HG03196 (cell line): ENCODE measurements around the gene PSRC1.
"Not testable (repeated sequence)": the region's sequence is repeated elsewhere in the genome, so short reads cannot be mapped to it uniquely, and the experiment has no call there.

Experiments
- ATAC-seq: cut with Tn5 transposase; IDR thresholded peaks from one replicate; pipeline ENCODE4 v1.9.1; 2021; ENCODE audit not compliant: unreplicated experiment

PSRC1 gene

GRCh38 chr1:109296782-109297181 lies 13.8 kb upstream of the PSRC1 start:
- ATAC-seq = no peak

DNA sequence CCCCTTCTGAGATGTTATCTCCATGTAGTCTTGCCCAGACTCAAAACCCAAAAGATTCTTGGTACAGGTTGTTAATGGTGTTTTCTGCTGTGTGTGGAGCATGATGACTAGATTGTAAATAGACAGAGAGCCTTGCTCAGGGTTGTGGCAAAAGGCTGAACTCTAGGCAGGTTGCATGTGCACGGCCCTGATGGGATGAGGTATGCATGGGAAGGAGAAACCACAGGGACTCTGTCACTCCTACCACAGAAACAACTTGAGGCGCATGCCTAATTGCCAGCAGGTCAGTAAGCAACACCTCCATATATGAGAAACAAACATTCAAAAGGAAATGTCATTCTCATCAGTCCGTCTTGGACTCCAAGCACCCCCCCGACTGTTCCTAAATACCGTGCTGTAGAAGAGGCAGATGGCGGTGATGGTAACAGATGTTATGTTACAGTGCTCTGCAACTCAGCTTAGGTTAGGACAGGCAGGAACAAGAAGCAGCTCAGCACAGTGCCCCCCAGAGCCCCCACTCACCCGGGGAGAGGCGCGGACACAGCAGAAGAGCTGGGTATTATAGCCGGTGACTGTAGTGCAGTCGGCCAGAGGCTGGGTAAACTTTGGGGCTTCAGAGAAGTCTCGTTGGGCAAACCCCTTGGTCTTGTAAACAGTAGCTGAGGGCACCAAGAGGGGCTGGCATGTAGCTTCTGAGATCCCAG lies 12.9 kb upstream of the PSRC1 start:
- ATAC-seq = no peak

DNA sequence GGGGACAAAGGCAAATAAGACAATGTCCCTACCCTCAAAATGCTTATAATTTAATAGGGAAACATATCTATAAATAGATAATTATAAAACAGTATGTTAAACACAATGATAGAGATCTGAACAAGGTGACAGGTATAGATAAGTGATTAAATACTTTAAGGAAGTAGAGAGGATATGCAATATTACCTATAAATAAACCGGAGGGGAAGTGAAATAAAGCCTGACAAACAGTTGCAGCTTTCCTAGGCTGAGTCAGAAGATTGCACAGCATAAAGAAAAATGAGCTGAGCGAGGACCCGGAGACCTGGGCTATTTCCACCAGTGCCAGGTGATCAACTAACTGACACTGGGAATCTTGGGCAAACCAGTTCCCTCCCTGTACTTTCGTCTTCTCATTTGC lies 11.5 kb upstream of the PSRC1 start:
- no peak for ATAC-seq

- ATAC-seq = no peak
These were observed 10.1 kb upstream of the PSRC1 start for GRCh38 chr1:109293026-109293425.

- no peak for ATAC-seq
These were observed 9.4 kb upstream of the PSRC1 start for GRCh38 chr1:109292364-109292763.

GRCh38 chr1:109290998-109291397 lies 8.1 kb upstream of the PSRC1 start:
- ATAC-seq = no peak

GRCh38 chr1:109290137-109290536 lies 7.2 kb upstream of the PSRC1 start:
- ATAC-seq = no peak

DNA sequence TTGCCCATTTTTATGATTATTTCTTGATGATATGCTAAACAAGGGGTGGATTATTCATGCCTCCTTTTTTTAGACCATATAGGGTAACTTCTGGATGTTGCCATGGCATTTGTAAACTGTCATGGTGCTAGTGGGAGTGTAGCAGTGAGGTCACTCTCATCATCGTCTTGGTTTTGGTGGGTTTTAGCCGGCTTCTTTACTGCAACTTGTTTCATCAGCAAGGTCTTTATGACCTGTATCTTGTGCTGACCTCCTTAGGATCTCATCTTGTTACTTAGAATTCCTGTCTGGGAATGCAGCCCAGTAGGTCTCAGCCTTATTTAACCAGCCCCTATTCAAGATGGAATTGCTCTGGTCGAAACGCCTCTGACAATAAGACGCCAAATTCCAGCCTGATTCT lies 3.8 kb upstream of the PSRC1 start:
- not testable (repeated sequence) for ATAC-seq

GRCh38 chr1:109283748-109284600 lies 1.0 kb upstream of the PSRC1 start:
- no peak for ATAC-seq

GRCh38 chr1:109282497-109282951 lies 421 bp downstream of the PSRC1 start:
- ATAC-seq = peak; percentile 7

- no peak for ATAC-seq
These were observed 1.1 kb downstream of the PSRC1 start for GRCh38 chr1:109281680-109282496.

GRCh38 chr1:109280862-109281261 lies 2.1 kb downstream of the PSRC1 start:
- ATAC-seq = no peak

GRCh38 chr1:109279615-109280278 lies 3.2 kb downstream of the PSRC1 start:
- ATAC-seq = no peak

DNA sequence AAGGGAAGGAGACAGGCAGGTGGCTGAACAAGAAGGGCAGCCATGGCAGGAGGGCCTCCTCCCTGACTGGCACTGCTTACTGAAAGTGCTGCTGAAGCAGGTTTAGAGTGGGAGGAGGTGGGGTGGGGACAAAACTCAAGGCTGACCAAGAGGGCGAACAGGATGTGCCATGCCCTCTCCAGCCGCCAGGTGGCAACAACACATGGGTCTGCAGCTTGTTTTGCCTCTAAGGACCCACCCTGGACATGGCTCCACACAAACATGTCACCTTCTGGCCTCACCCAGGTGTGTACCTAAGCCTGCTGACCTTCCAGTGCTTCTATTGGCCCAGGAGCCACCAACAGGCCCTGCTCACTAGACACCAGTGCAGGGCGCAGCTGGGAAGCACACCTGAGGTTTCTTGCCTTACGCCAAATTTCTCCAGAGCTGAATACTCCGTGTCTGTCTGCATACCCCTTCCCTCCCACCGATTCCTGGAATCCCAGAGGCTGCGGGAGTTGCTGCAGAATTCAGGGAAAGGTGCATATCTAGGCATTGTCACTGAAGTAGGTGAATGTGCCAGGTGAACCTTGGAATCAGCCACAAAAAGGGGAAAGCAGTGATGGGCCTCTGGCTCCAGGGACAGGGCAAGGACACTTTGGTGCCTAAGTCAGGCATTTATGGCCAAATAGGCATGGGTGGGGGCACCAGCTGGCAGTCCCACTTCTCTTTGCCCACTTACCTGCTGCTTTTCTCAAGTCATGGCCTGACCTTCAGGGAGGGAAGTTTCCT lies 5.3 kb downstream of the PSRC1 start:
- ATAC-seq = peak; percentile 79

GRCh38 chr1:109275706-109276345 lies 7.1 kb downstream of the PSRC1 start:
- ATAC-seq = no peak

GRCh38 chr1:109274533-109275476 lies 8.1 kb downstream of the PSRC1 start:
- ATAC-seq = no peak

DNA sequence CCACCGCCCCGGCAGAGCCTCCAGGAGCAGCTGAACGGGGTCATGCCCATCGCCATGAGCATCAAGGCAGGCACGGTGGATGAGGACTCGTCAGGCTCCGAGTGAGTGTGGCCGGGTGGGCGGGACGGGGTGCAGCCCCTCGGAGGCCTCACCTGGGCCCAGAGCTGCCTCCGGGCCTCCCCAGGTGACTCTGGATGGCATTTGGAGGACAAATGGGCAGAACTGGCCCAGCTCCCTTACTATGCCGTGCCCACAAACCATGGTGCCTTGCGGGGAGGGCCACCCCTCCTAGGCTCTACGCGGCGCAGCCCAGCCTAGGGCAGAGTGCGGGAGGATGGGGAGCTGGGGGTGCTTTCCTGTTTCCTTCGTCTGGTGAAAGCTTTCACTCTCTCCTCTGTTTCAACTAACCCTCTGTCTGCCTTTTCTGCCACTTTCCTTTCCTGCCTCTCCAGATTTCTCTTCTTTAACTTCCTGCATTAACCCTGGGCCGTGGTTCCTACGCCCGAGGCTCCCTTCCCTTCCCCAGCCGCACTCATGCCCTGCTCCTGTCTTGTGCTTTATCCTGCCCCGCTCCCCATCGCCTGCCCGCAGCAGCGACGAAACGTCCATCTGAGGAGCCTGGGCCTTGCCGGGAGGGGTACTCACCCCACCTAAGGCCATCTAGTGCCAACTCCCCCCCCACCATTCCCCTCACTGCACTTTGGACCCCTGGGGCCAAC lies 9.2 kb downstream of the PSRC1 start:
- ATAC-seq = no peak
